Skeletal muscle cell (primary cell): ENCODE measurements around the gene PI4K2B.
"Not testable (repeated sequence)": the region's sequence is repeated elsewhere in the genome, so short reads cannot be mapped to it uniquely, and the experiment has no call there.

Experiments
- DNase-seq: peaks from one replicate; pipeline ENCODE4 v3.0.0-alpha.2; 2010; ENCODE audit warnings: low read depth
- H3K4me3 ChIP-seq: 2 replicates; pipeline ENCODE4 v1.5.1; 2011; ENCODE audit warnings: low read depth, mild to moderate bottlenecking, control low read depth, low read length, moderate library complexity

Gene PI4K2B

GRCh38 chr4:25239528-25239927 lies 5.7 kb downstream of the PI4K2B start:
- H3K4me3 ChIP-seq, DNase-seq: not testable (repeated sequence)

GRCh38 chr4:25240754-25241210 lies 6.9 kb downstream of the PI4K2B start:
- not testable (repeated sequence) for DNase-seq

GRCh38 chr4:25242195-25242594 lies 8.4 kb downstream of the PI4K2B start:
- DNase-seq, H3K4me3 ChIP-seq: not testable (repeated sequence)

More at GRCh38 chr4:25240754-25241210, 6.9 kb downstream of the PI4K2B start:
- H3K4me3 ChIP-seq: not testable (repeated sequence)

- H3K4me3 ChIP-seq: no peak overlapping the region
- no peak for DNase-seq
These were observed 11.3 kb downstream of the PI4K2B start for GRCh38 chr4:25245181-25245580.

GRCh38 chr4:25246680-25247611 lies 13.1 kb downstream of the PI4K2B start:
- no peak overlapping the region for H3K4me3 ChIP-seq
- no peak for DNase-seq

- not testable (repeated sequence) for DNase-seq, H3K4me3 ChIP-seq
These were observed 15.0 kb downstream of the PI4K2B start for GRCh38 chr4:25248875-25249274.

- not testable (repeated sequence) for DNase-seq, H3K4me3 ChIP-seq
These were observed 15.7 kb downstream of the PI4K2B start for GRCh38 chr4:25249494-25249893.

GRCh38 chr4:25252230-25253070 lies 18.6 kb downstream of the PI4K2B start:
- no peak overlapping the region for H3K4me3 ChIP-seq

GRCh38 chr4:25253071-25253445 lies 19.2 kb downstream of the PI4K2B start:
- DNase-seq: no peak

More at GRCh38 chr4:25252230-25253070, 18.6 kb downstream of the PI4K2B start:
- no peak for DNase-seq

GRCh38 chr4:25253786-25254185 lies 20.0 kb downstream of the PI4K2B start:
- not testable (repeated sequence) for DNase-seq, H3K4me3 ChIP-seq

More at GRCh38 chr4:25253071-25253445, 19.2 kb downstream of the PI4K2B start:
- no peak overlapping the region for H3K4me3 ChIP-seq

- H3K4me3 ChIP-seq: no peak overlapping the region
- peak; percentile 17 for DNase-seq
These were observed 25.2 kb downstream of the PI4K2B start for GRCh38 chr4:25258980-25259578.

- DNase-seq: no peak
These were observed 38.0 kb downstream of the PI4K2B start for GRCh38 chr4:25271866-25272265.

GRCh38 chr4:25280210-25280609 lies 46.4 kb downstream of the PI4K2B start:
- DNase-seq: no peak
- no peak overlapping the region for H3K4me3 ChIP-seq

More at GRCh38 chr4:25271866-25272265, 38.0 kb downstream of the PI4K2B start:
- H3K4me3 ChIP-seq: no peak overlapping the region

GRCh38 chr4:25283948-25284347 lies 50.1 kb downstream of the PI4K2B start:
- H3K4me3 ChIP-seq: no peak overlapping the region
- DNase-seq: no peak

GRCh38 chr4:25284466-25284865 lies 50.6 kb downstream of the PI4K2B start:
- no peak overlapping the region for H3K4me3 ChIP-seq

GRCh38 chr4:25290490-25291067 lies 56.7 kb downstream of the PI4K2B start:
- DNase-seq: no peak
- no peak overlapping the region for H3K4me3 ChIP-seq

More at GRCh38 chr4:25284466-25284865, 50.6 kb downstream of the PI4K2B start:
- no peak for DNase-seq

GRCh38 chr4:25291158-25291733 lies 57.4 kb downstream of the PI4K2B start:
- no peak for DNase-seq
- no peak overlapping the region for H3K4me3 ChIP-seq

- DNase-seq: no peak
- no peak overlapping the region for H3K4me3 ChIP-seq
These were observed 63.9 kb downstream of the PI4K2B start for GRCh38 chr4:25297528-25298242.
